ENCODE data around the gene MIGA2. TPM values are rescaled to one million over a fixed set of nuclear protein-coding genes. Genes with fewer than 3 reads are reported as not detected.

The MIGA2 gene
- total RNA-seq, 1 experiment from 2014 or later = 29.6 TPM

- Histone ChIP-seq H3F3A (ENCODE audit: low read length, unreplicated experiment) (no peaks in the 10 kb centered on the region), H3K4me2 (ENCODE audit: low read length) (no peak overlapping the region), H3K9ac (ENCODE audit: low read length) (no peak overlapping the region), H2AFZ (ENCODE audit: low read length) (no peak overlapping the region), H3K27ac (ENCODE audit: low read length) (no peak overlapping the region), H3K4me3 (ENCODE audit: low read length) (no peak overlapping the region), H3K9me2 (replicated peaks; ENCODE audit: low read length) (no peaks in the 10 kb centered on the region), H4K20me1 (ENCODE audit: low read length) (no peaks in the 10 kb centered on the region), H3K79me2 (ENCODE audit: low read length) (peaks cover 38% of the 10 kb centered on the region), H3K4me1 (ENCODE audit: insufficient read depth, low read length) (peaks cover 15% of the 10 kb centered on the region; the same call in 1 of the 2 replicates), H3K9me3 (ENCODE audit: low read length) (no peaks in the 10 kb centered on the region), H3K27me3 (ENCODE audit: low read length) (no peaks in the 10 kb centered on the region), H3K36me3 (ENCODE audit: low read depth, low read length) (no peaks in the 10 kb centered on the region)
- no peak for TF ChIP-seq CTCF (conservative IDR thresholded peaks at IDR 0.05; ENCODE audit: low read depth, low read length)
- no peak for TF ChIP-seq EZH2phosphoT487 (IDR thresholded peaks at IDR 0.05; ENCODE audit: borderline replicate concordance, low read length)
- no peak for TF ChIP-seq EZH2 (IDR thresholded peaks at IDR 0.05; ENCODE audit: low read length, unreplicated experiment)
- CTCF ChIA-PET = no interaction called here
- no peak; the same call in 1 of the 2 replicates for ATAC-seq
- DNase-seq = no peak
- BruUV-seq (replicated peaks) = no TSS peak
- intact Hi-C loops (cut with micrococcal nuclease) = no loop called here
- POLR2A ChIA-PET (ENCODE audit: unreplicated experiment) = no interaction called here
Measured at GRCh38 chr9:129023036-129023907, 13.2 kb upstream of the MIGA2 start.

GRCh38 chr9:129023908-129024233 is 12.6 kb upstream of the MIGA2 start:
- no TSS peak for BruUV-seq (replicated peaks)
- ChIA-PET POLR2A (ENCODE audit: unreplicated experiment) (no interaction called here), CTCF (no interaction called here)
- peaks cover 38% of the 10 kb centered on the region for H3K79me2 ChIP-seq (ENCODE audit: low read length)
- intact Hi-C loops (cut with micrococcal nuclease) = no loop called here
- H2AFZ ChIP-seq (ENCODE audit: low read length) = no peak overlapping the region
- H3K4me1 ChIP-seq (ENCODE audit: insufficient read depth, low read length) = peaks cover 15% of the 10 kb centered on the region; the same call in 1 of the 2 replicates
- TF ChIP-seq EZH2phosphoT487 (IDR thresholded peaks at IDR 0.05; ENCODE audit: borderline replicate concordance, low read length) (no peak), CTCF (conservative IDR thresholded peaks at IDR 0.05; ENCODE audit: low read depth, low read length) (no peak), EZH2 (IDR thresholded peaks at IDR 0.05; ENCODE audit: low read length, unreplicated experiment) (no peak)
- H3K27me3 ChIP-seq (ENCODE audit: low read length) = no peaks in the 10 kb centered on the region
- no peaks in the 10 kb centered on the region for H3F3A ChIP-seq (ENCODE audit: low read length, unreplicated experiment)
- H3K36me3 ChIP-seq (ENCODE audit: low read depth, low read length) = no peaks in the 10 kb centered on the region
- no peak overlapping the region for H3K27ac ChIP-seq (ENCODE audit: low read length)
- no peak for ATAC-seq
- H3K9me2 ChIP-seq (replicated peaks; ENCODE audit: low read length) = no peaks in the 10 kb centered on the region
- no peak for DNase-seq
- H3K4me2 ChIP-seq (ENCODE audit: low read length) = no peak overlapping the region
- H3K9ac ChIP-seq (ENCODE audit: low read length) = no peak overlapping the region
- no peaks in the 10 kb centered on the region for H4K20me1 ChIP-seq (ENCODE audit: low read length)
- H3K9me3 ChIP-seq (ENCODE audit: low read length) = no peaks in the 10 kb centered on the region
- H3K4me3 ChIP-seq (ENCODE audit: low read length) = no peak overlapping the region

Measured in PC-3 (cell line).